DLD1 (cell line): ENCODE results near the gene PTGER3.

Source experiments
- in situ Hi-C: cut with HindIII; loops from 2 replicates; pipeline ENCODE4 v1.10.0; 2017; ENCODE audit warnings: low sequenced_read_pairs

The PTGER3 gene

GRCh38 chr1:71053146-71053545 is 5.5 kb upstream of the PTGER3 start:
- in situ Hi-C loops: no loop called here

DNA sequence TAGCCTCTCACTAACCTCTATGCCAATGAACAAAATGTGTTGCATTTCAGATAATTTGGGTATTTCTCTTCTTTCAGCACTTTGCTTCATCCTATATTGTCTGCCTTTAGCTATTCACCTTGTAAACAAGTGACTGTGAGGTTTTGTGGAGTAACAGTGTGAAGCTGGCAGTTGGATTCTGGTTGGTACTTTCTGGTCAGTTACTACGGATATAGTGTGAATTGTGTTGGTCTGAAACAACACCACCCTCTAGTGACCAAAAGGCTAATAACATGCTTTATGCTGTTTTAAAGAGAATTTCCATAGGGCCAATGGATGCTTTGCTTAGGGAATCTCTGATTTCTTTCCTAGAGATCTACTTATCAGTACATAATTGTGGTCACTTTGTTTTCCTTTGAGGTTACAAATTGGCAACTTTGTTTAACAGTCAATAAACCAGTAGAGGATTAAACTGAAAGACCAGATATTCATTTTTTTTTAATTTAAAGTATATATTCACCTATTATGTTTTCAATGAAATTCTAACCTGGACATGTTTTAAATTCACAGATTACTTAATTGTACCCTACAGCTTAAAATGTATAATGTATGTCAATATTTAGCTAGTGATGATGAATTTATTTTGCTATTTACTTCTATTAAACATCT is 2.5 kb upstream of the PTGER3 start:
- in situ Hi-C loops: no loop called here

GRCh38 chr1:71046891-71047634 is 553 bp downstream of the PTGER3 start:
- in situ Hi-C loops: no loop called here

DNA sequence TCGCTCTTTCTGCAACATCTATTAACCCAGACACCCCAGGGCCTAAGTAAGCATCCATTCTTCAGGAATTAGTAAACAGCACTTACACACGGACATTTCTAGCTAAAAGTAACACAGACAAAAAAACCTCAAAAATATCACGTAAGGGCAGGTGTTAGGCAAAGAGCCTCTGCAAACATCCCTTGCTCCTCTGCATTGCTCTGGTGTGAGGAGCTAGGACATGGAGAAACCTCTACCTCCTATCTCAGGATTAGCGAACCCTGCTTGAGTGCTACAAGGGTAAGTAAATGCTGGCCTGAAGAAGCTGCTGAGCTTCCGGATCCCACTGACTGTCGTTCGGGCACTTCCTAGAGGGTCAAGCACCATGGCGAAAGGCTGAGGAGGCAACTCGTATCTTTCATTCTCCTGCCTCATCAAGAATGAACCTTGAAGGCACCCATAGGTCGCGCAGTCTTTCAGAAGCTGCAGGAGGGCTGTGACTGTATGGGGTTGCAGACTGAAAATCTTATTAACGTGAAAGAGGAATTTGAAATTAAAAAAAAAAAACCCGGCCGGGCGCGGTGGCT is 2.1 kb downstream of the PTGER3 start:
- in situ Hi-C loops: no loop called here

- in situ Hi-C loops: no loop called here
Observed at GRCh38 chr1:71044833-71045232, 2.8 kb downstream of the PTGER3 start.

DNA sequence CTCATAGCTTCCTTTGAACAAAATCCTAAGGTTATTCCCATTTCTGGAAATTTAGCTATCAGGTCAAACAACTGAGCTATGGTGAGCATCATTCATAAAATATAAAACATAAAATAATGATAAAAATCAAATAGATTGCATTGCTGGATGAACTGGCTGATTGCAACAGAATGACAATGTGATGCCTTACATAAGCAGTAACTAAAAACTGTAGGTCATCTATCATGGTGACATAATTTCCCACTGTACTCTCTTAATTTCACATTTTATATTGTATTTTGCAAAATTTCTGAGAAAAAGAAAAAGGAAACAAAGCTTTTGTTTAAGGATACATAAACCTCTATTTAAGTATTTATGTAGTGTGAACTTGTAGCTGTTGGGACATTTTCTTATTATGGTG is 4.6 kb downstream of the PTGER3 start:
- in situ Hi-C loops: no loop called here

GRCh38 chr1:71041806-71042205 is 5.8 kb downstream of the PTGER3 start:
- in situ Hi-C loops: no loop called here

DNA sequence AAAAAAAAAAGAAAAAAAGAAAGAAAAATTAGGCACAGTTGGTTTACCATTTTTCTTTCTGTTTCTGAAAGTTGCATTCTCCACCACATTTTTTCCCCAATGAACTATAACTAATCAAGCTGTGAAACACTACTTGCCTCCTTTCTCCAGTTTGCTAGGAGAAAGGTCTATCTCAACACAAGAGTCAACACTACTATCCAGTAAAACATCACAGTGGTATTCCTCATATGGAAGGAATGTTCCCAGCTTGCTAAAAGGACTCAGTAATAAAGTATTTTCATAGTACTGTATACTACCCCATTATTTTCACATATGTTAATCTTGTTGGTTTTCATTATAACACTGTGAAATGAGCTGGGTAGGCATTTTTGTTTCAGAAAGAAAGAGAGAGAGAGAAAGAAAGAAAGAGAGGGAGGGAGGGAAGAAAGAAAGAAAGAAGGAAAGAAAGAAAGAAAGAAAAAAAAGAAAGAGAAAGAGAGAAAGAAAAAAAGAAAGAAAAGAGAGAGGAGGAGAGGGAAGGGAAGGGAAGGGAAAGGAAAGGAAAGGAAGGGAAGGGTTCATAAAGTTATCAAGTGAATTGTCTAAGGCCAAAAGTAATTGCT is 7.9 kb downstream of the PTGER3 start:
- in situ Hi-C loops: no loop called here

GRCh38 chr1:71038942-71039341 is 8.7 kb downstream of the PTGER3 start:
- in situ Hi-C loops: no loop called here

DNA sequence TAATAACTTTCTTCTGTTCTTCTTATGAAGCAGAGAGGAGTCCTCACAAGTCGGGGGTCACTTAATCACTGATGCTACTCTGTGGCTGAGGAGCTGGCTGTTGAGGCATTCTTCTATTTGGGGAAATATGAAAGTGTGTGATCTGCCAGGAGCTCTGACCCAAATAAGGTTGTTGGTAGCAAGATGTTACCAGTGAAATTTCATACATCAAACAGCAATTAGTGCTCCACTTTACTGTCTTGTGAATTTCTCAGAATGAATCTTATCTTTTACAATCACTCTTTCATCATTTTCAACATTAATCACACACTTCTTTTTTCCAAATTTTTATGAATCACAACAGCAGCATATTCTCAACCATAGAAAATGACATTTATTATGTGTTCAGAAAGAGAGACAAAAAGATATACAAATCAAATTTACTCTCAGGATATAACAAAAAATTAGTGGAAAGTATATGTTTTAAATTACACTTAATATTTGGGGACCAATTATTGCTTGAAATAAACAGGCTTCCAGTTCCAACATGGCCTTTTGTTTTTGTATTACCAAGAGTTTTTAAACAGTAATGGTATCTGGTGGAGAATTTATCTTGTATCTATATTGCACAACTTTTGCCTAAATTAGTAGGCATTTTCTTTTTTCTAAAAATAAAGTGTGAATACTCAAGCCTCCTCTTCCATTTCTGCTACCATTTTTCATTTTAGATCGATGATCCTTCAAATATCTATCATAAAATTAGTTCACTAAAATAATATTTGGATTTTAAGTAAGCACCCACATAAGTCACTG is 9.6 kb downstream of the PTGER3 start:
- in situ Hi-C loops: no loop called here

- in situ Hi-C loops: no loop called here
Observed at GRCh38 chr1:71037066-71037465, 10.6 kb downstream of the PTGER3 start.

- in situ Hi-C loops: no loop called here
Observed at GRCh38 chr1:71033136-71033535, 14.5 kb downstream of the PTGER3 start.

DNA sequence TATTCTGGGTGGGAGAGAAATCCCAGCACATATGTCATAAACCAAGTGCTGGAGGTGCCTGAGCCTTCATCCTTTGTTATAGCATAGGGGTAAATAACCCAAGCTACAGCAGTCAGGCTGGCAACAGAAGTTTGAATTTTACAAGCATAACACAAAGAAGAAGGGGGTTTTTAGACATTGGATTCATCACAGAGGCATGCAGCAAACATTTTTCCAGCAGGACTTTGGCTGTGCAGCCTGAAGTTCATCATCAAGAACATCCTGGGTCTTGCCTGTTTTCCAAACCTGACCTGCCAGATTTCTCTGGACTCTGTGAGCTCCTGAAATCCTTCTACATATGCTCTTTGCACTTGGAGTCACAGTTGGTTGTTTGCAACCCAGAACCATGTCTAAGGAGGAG is 16.2 kb downstream of the PTGER3 start:
- in situ Hi-C loops: no loop called here

GRCh38 chr1:71030026-71030425 is 17.6 kb downstream of the PTGER3 start:
- in situ Hi-C loops: no loop called here

DNA sequence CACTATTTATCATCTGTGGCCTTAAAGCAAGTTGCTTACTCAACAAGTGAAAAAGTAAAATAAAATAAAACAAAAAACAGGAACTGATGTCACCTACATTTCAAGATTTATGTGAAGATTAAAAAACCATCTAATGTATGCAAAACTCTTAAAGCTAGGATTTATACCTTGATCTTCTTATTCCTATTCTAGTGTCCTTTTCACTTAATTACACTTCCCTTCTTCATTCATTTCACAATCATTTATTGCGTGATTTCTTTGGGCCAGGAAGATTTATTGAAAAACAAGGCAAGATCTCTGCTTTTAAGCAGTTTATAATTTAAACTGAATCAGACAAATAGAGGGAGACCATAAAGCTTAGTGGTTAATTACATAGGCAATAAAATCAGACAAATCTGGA is 18.6 kb downstream of the PTGER3 start:
- in situ Hi-C loops: no loop called here

- in situ Hi-C loops: no loop called here
Observed at GRCh38 chr1:71027991-71028390, 19.6 kb downstream of the PTGER3 start.

GRCh38 chr1:71026093-71026492 is 21.5 kb downstream of the PTGER3 start:
- in situ Hi-C loops: no loop called here

GRCh38 chr1:71023515-71023914 is 24.1 kb downstream of the PTGER3 start:
- in situ Hi-C loops: no loop called here

GRCh38 chr1:71019233-71019969 is 28.2 kb downstream of the PTGER3 start:
- in situ Hi-C loops: no loop called here

DNA sequence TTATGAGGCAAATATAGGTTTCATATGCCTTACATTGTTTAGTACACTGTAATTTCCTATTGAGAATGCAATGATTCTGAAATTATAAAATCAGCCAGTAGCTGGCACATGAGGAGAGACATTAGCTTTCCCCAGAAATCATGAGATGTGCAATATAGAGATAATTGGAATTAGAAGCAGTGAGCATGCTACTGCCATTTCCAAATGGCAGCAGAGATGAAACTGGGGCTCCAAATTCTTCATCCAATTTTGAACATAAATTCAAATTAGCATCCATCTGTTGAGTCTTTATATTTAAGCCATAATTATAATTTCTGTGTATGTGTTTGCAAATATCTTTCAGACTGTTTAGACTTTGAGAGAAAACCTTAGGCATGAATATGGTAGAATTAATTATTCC is 28.8 kb downstream of the PTGER3 start:
- in situ Hi-C loops: no loop called here
